Activated CD8-positive, alpha-beta memory T cell treated with anti-CD3 and anti-CD28 coated beads for 1 hour (primary cell): ENCODE data around the gene FN3K.
"Not testable (repeated sequence)": the region's sequence is repeated elsewhere in the genome, so short reads cannot be mapped to it uniquely, and the experiment has no call there.

Experiments used
- DNase-seq, 2 donors: peaks; one replicate each; pipeline ENCODE4 v3.0.0-alpha.2; 2020; ENCODE audit warnings: low read depth in 1 of 2; ENCODE audit errors: extremely low read depth in 1 of 2

Gene FN3K

DNA sequence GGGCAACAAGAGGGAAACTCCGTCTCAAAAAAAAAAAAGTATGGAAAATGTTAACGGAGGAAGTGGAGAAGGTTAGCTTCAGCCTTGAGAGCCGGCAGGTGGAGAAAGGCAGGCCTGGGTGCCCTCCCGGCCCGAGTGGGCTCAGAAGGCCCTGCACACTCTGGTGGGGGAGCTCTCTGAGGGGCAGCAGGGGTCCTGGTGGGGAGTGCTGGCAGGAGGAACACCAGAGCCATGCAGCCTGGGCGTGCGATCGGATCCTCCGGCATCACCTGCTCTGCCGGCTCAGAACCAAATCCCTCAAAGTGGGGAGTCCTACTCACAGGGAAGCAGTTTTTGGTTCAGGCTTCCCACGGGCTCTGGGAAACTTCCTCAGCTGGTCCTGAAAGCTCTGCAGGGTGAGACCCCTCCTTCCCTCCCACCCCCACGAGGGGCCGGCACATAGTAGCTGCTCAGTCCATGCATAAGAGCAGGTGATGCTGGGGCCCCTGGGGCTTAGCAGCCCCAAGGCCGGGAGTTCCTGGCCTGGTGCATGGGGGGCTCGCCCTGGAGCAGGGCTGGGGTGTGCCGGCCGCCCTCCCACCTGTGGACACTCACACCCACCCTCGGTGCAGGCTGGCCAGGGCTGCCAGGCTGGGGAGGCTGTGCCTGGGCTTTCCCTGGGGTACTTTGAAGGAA, 1.2 kb downstream of the FN3K start:
- DNase-seq = no peak

- DNase-seq = no peak
These were observed 2.8 kb downstream of the FN3K start for GRCh38 chr17:82737967-82738877.

- no peak for DNase-seq
These were observed 5.7 kb downstream of the FN3K start for GRCh38 chr17:82740906-82741759.

- DNase-seq = no peak
These were observed 8.2 kb downstream of the FN3K start for GRCh38 chr17:82743344-82744219.

DNA sequence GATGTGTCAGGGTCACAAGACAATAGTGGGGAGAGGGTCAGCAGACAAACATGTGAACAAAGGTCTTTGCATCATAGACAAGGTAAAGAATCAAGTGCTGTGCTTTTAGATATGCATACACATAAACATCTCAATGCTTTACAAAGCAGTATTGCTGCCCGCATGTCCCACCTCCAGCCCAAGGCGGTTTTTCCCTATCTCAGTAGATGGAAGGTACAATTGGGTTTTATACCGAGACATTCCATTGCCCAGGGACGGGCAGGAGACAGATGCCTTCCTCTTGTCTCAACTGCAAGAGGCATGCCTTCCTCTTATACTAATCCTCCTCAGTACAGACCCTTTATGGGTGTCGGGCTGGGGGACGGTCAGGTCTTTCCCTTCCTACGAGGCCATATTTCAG, 9.3 kb downstream of the FN3K start:
- DNase-seq = not testable (repeated sequence)

GRCh38 chr17:82745524-82745923, 10.1 kb downstream of the FN3K start:
- no peak for DNase-seq

- no peak for DNase-seq
These were observed 13.3 kb downstream of the FN3K start for GRCh38 chr17:82748756-82749155.

- DNase-seq = no peak
These were observed 15.0 kb downstream of the FN3K start for GRCh38 chr17:82750241-82750908.

DNA sequence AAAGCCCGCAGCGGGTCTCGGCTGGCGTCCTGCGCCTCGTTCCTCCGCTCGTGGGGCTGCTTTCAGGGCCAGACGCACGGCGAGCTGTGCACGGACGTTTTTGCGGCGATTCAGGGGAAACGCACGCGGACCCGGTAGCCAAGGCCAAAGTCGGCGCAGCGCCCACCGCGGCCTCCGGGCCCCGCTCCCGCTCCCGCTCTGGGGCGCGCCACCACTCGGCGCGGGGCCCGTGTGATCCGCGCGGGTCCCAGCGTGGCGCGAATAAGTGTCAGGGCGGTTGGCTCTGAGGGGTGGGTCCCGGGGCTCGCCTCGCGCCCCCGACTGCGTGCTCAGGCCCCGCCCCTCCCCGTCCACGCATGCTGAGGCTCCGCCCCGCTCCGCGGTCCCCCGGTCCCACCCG, 15.8 kb downstream of the FN3K start:
- DNase-seq = no peak

DNA sequence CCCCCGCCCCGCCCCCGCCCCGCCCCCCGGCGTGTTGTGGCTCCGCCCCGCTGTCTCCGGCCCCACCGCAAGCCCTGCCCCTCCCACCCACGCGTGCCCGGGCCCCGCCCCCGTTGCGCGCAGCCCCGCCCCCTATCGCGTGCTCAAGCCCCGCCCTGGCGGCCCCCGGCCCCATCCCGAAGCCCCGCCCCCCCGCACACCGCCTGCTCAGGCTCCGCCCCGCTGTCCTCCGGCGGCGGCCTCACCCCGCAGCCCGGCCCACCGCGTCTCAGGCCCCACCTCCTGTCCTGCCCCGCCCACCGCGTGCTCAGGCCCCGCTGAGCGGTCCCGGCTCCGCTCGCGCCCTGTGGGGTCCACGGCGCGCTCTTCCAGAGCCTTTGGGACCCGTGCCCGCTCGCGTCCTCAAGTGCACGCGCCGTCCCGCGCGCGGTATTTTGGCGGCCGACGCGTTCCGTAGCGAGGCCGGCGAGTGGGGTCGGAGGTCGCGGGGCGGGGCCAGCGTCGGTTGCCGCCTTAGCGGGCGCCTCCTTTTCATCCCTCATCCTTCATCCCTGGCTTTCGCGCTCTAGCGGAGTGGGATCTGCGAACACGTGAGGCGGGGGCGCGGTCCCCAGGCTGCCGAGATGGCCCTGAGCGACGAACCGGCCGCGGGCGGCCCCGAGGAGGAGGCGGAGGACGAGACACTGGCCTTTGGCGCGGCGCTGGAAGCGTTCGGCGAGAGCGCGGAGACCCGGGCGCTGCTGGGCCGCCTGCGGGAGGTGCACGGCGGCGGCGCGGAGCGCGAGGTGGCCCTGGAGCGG, 16.4 kb downstream of the FN3K start, which contains the start of gene TBCD:
TBCD (plus strand) TSS at position 495 of the 800 bp plus-strand sequence; CDS start at position 624, 129 bp downstream.
- DNase-seq = peak; percentile 73 to 77

DNA sequence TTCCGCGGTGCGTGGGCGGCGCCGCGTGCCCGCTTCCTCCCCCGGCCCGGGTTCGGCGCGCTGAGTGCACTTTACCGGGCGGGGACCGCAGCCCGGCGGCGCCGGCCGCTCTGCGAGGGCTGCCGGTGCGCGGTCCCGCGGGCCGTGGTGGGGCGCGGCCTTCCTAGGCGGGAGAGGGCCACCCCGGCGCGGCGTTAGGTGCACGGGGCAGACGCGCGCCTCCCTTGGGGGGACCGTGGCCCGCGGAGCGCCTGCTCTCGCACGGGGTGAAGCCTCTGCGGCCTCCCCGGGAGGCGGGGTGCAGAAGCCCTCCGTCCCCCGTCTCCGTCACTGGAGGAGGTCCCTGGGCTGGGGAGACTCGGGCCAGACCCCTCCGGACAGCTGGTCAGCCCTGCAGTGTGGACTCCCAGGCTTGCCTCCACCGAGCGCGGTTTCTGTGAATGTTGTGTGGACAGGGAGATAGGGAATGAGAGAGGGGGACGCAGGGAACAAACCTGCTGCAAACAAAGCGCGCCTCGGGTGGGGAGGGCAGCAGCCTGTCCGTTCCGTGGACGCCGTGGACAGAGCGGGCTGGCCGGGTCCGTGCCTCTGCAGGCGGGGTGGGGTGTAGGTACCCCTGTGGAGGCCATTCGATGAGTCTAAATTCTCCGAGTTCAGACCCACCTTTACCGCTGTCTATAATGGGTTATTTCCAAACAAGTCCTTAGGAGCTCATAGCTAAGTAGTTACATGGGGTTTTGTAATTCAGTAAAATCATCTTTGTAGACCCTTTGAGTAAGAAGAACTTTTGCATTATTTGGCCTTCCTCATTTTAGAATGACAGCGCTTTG, 17.2 kb downstream of the FN3K start:
- DNase-seq = no peak

GRCh38 chr17:82753201-82753464, 17.7 kb downstream of the FN3K start:
- no peak for DNase-seq

GRCh38 chr17:82754297-82755208, 19.1 kb downstream of the FN3K start:
- no peak for DNase-seq

- no peak for DNase-seq
These were observed 20.8 kb downstream of the FN3K start for GRCh38 chr17:82756166-82756565.

DNA sequence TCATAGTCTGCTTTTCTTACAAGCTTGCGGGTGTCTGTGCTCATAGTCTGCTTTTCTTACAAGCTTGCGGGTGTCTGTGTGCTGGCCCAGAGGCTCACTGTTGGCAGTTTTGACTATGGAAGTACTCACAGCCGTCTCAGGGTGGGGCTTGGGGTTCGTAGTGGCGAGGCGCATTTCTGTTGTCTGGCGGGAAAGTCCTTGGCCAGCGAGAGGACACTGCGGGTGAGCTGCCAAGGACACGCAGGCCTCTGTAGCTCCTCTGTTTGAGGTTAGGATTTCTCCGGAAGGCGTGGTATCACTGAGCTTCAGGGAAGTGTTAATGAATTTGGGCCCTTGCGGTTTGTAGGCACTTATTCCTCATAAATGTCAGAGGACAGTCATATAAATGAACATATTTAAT, 30.0 kb downstream of the FN3K start:
- DNase-seq = no peak

DNA sequence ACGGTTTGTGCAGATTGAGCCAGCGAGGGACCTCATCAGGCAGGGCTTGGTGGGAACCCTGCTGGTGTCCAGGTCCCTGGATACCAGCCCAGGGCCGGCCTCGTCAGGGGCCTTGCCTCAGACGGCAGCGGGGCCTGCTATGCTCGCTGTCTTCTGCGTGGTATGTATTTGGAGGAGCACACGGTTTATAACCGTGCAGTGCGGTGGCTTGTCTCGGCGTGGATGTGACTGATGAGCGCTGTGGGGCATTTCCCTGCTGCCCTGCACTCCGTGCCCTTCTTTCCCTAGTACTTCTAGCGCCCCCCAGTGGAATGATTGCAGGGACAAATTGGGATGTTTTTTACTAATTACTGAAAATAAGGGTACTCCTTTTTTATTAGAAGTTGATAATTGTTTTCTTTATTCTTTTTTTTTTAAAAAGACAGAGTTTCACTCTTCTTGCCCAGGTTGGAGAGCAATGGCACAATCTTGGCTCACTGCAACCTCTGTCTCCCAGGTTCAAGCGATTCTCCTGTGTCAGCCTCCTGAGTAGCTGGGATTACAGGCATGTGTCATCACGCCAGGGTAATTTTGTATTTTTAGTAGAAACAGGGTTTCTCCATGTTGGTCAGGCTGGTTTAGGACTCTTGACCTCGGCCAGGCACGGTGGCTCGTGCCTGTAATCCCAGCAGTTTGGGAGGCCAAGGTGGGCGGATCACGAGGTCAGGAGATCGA, 31.8 kb downstream of the FN3K start:
- DNase-seq = no peak

- no peak for DNase-seq
These were observed 33.6 kb downstream of the FN3K start for GRCh38 chr17:82769041-82769440.
